Islet precursor cell (in vitro differentiated cells): Measurements from ENCODE around the gene NIN.
"Not testable (repeated sequence)": the region's sequence is repeated elsewhere in the genome, so short reads cannot be mapped to it uniquely, and the experiment has no call there.

Source experiments
- DNase-seq: peaks from one replicate; pipeline ENCODE4 v3.0.0-alpha.2; 2018

Gene NIN

GRCh38 chr14:50694260-50694659, 136.7 kb downstream of the NIN start:
- not testable (repeated sequence) for DNase-seq

GRCh38 chr14:50688875-50689274, 142.1 kb downstream of the NIN start:
- no peak for DNase-seq

DNA sequence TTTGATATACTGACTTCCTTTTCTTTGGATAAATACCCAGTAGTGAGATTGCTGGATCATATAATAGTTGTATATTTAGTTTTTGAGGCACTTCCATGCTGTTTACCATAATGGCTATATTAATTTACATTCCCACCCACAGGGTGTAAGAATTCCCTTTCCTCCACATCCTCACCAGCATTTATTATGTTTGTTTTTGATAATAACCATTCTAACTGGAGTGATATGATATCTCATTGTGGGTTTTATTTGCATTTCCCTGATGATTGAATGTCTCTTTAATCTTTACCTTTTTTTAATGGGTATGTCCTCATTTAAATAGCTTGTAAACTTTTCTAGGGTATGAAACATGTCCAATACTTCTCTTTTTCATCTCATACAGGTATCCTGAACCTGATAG, 151.3 kb downstream of the NIN start:
- no peak for DNase-seq

DNA sequence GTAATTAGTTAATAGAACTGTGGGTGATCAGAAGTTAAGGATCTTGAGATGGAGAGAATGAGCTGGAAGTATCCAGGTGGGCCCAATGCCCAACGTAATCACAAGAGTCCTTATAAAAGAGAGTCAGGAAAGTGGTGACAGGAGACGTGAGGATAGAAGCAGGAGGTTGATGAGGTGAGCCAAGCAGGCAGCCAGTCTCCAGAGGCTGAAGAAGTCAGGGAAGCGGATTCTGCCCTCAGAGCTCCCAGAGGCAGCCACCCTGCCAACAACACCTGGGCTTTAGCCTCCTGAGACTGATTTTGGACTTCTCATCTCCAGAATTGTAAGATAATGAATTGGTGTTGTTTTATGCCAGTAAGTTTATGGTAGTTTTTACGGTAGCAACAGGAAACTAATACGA, 152.8 kb downstream of the NIN start:
- DNase-seq, result no peak

- no peak for DNase-seq
These were observed 153.4 kb downstream of the NIN start for GRCh38 chr14:50677527-50678063.

- no peak for DNase-seq
These were observed 154.0 kb downstream of the NIN start for GRCh38 chr14:50676814-50677516.

- peak; percentile 66 for DNase-seq
These were observed 155.4 kb downstream of the NIN start for GRCh38 chr14:50675597-50675996.

DNA sequence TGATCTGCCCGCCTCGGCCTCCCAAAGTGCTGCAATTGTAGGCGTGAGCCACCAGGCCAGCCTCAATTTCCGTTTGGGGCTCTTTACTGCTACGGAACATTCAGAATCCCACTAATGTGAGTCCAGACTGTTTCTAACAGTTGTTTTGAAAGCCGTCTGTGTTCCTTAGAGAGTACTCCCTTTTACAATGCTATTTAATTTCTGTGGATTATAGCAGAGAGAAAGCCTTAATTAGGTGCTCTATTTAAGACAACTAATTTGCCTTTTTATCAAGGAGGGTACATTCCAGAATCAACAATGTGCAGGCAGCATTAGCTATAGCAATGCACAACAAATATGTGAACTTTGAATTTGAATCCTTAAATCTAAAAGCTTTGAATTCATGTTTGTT, 160.1 kb downstream of the NIN start:
- DNase-seq, result no peak

DNA sequence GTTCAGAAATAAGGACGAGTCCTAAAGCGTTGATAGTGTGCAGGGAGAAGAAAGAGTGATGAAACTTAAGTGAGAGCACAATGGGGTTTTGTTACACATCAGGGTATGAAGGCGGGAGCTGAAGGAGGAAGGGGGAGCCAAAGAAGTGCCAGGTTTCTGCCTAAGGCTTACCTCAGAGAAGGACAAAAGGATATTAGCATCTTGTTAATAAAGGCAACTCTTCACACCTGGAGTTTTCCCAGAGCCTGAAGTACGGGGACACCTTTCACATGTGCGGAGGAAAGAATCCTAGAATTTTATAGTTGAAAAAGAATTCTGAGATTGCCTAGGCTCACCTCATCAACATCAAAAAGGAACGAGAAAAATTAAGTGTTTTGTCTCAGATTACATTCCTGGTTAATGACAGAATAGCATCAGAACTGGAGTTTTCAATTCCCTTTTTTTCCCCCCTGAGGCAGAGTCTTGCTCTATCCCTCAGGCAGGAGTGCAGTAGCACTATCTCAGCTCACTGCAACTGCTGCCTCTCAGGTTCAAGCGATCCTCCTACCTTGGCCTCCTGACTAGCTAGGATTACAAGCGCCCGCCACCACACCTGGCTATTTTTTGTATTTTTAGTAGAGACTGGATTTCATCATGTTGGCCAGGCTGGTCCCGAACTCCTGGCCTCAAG, 160.6 kb downstream of the NIN start:
- DNase-seq, result no peak
